Transverse colon (tissue), 4 donors: Measurements from ENCODE around the gene DIPK1A.

Experiments
- EP300 ChIP-seq: sonication (generic); formaldehyde crosslinking; IDR thresholded peaks from one replicate; pipeline ENCODE4 v1.6.1; 2017; ENCODE audit warnings: antibody characterized with exemption, low read depth
- POLR2A ChIP-seq: fragments of 450-650 bp; IDR thresholded peaks from one replicate; pipeline ENCODE4 v1.6.1; 2016; ENCODE audit warnings: antibody characterized with exemption, mild to moderate bottlenecking, moderate library complexity
- POLR2AphosphoS5 ChIP-seq, 3 donors: sonication (generic); formaldehyde crosslinking; IDR thresholded peaks; one replicate each; pipeline ENCODE4 v1.6.1; 2016; ENCODE audit warnings: antibody characterized with exemption in 3 of 3
- TF ChIP-seq, protein P1 (sequence below), 5 experiments: fragments of 200-600 bp in 3 of 5; fragments of 450-650 bp in 2 of 5; sonication (generic) in 3 of 5; IDR thresholded peaks; 1 replicate in 2 of 5; 2 replicates in 3 of 5; pipeline ENCODE4 v1.5.1; 2016 to 2017; ENCODE audit warnings: antibody characterized with exemption in 5 of 5, inconsistent platforms in 3 of 5, mild to moderate bottlenecking in 2 of 5, moderate library complexity in 1 of 5

DNA sequence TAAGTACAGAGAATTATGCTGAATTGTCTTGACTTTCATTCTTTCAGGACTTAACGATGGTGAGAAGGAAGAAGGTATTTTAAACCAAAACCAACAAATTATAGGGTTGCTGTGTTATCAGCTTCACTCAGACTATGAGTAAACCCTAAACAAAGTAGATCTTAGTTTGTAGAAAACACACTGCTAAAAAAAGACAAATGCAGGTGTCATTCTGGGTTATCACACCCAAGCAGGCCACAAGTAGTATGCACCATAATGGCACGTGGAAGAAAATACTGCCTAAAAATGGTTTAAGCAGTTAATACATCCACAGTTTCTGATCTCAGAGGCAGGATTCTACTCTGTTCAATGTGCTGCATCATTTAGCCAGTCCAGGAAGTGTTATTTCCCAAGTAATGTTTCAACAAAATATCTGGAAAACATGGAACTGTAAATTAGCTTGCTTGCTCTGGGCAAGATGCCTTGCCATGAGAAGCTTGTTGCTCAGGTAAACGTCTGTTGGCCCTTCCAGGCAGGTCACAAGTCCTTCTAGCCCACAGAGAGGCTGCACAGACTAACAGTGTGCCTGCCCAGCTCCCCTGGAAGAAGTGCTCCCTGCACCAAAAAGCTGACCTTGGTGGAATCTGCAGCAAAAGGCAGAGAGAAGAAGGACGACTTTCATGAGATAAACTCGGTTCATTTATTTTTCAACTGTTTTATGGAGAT is 4.1 kb downstream of the DIPK1A start:
- TF ChIP-seq, protein P1, sequence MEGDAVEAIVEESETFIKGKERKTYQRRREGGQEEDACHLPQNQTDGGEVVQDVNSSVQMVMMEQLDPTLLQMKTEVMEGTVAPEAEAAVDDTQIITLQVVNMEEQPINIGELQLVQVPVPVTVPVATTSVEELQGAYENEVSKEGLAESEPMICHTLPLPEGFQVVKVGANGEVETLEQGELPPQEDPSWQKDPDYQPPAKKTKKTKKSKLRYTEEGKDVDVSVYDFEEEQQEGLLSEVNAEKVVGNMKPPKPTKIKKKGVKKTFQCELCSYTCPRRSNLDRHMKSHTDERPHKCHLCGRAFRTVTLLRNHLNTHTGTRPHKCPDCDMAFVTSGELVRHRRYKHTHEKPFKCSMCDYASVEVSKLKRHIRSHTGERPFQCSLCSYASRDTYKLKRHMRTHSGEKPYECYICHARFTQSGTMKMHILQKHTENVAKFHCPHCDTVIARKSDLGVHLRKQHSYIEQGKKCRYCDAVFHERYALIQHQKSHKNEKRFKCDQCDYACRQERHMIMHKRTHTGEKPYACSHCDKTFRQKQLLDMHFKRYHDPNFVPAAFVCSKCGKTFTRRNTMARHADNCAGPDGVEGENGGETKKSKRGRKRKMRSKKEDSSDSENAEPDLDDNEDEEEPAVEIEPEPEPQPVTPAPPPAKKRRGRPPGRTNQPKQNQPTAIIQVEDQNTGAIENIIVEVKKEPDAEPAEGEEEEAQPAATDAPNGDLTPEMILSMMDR (IDR thresholded peaks at IDR 0.05) = no peak
- TF ChIP-seq EP300 (no peak), POLR2A (no peak), POLR2AphosphoS5 (IDR thresholded peaks at IDR 0.05) (no peak)
